Mesothelial cell of epicardium (in vitro differentiated cells): Measurements from ENCODE around the gene EWSR1. TPM values are rescaled to one million over a fixed set of nuclear protein-coding genes. Genes with fewer than 3 reads are reported as not detected.
"Not testable (repeated sequence)": the region's sequence is repeated elsewhere in the genome, so short reads cannot be mapped to it uniquely, and the experiment has no call there.

Experiments
- DNase-seq, 2 experiments: peaks; one replicate each; pipeline ENCODE4 v3.0.0; 2021; ENCODE audit warnings: low spot score in 2 of 2; ENCODE audit not compliant: unreplicated experiment in 2 of 2
- H3K27ac Mint-ChIP-seq: 2 replicates; pipeline ENCODE4 v1.8.0; 2021; ENCODE audit warnings: mixed read lengths
- H3K27me3 Mint-ChIP-seq: 2 replicates; pipeline ENCODE4 v1.8.0; 2021; ENCODE audit warnings: low read depth, mixed read lengths
- H3K36me3 Mint-ChIP-seq: 2 replicates; pipeline ENCODE4 v1.8.0; 2021; ENCODE audit warnings: mixed read lengths
- H3K4me1 Mint-ChIP-seq: 2 replicates; pipeline ENCODE4 v1.8.0; 2021; ENCODE audit warnings: mixed read lengths
- H3K4me3 Mint-ChIP-seq: 2 replicates; pipeline ENCODE4 v1.8.0; 2021; ENCODE audit warnings: mild to moderate bottlenecking, moderate library complexity, mixed read lengths
- H3K9me3 Mint-ChIP-seq: 2 replicates; pipeline ENCODE4 v1.8.0; 2021; ENCODE audit warnings: mixed read lengths
- CTCF ChIP-seq: fragments of 200-600 bp; sonication (generic); IDR thresholded peaks from one replicate; pipeline ENCODE4 v1.5.0; 2021; ENCODE audit warnings: antibody characterized with exemption; ENCODE audit not compliant: unreplicated experiment
- total RNA-seq: library from RNA; stranded (reverse); gene quantifications from 3 replicates; pipeline ENCODE4 v1.2.1, GENCODE V29; 2021

The EWSR1 gene
- 364 to 381 TPM (median 379 TPM) in 3 replicates for total RNA-seq

GRCh38 chr22:29267858-29268510 lies at the start of gene EWSR1, which contains the start of gene RHBDD3:
TSS of gene EWSR1 (plus strand) at chr22:29268268. CDS start at chr22:29268337, 69 bp downstream.
TSS of gene RHBDD3 (minus strand) at chr22:29267981. CDS start at chr22:29265626, 2,355 bp downstream.
- Mint-ChIP-seq H3K27me3 (no peaks in the 10 kb centered on the region), H3K36me3 (peaks cover 2% of the 10 kb centered on the region), H3K9me3 (no peaks in the 10 kb centered on the region), H3K4me1 (peaks cover 49% of the 10 kb centered on the region), H3K27ac (peak within 1 kb of the TSS; percentile 99), H3K4me3 (peak within 1 kb of the TSS; percentile 92)
- DNase-seq: peak; percentile 89 to 98
- TF ChIP-seq CTCF: no peak

DNA sequence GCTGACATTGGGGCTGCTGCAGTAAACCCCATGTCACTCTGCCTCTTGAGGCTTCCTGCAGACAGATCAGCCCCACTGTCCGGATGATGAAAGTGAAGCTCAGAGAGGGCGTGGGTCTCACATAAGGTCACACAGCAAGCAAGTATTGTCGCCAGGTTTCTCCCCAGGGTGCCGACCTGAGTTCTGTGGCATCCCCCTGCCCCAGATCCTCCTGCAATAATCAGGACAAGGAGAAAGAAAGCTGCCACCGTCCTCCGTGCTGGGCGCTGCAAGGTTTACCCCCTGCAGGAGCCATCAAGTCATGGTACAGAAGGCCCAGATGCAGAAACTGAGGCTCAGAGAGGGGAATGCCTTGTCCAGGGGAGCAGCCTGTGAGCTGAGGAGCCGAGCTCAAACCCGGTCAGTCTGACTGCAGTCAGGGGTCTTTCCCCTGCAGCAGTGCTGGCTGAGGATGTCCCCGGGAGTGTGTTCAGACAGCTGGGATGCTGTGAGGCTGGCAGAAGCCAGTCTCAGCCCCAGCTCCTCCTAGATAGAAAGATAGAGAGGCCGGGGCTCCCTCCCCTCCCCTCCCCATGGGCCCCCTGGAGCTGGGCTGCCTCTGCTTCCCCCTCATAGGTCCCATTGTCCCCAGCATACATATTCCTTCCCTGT lies 49.2 kb upstream of the EWSR1 start:
- H3K27me3 Mint-ChIP-seq: no peaks in the 10 kb centered on the region
- H3K36me3 Mint-ChIP-seq: no peaks in the 10 kb centered on the region
- H3K9me3 Mint-ChIP-seq: no peaks in the 10 kb centered on the region
- TF ChIP-seq CTCF: no peak
- H3K4me3 Mint-ChIP-seq: no peak overlapping the region
- H3K27ac Mint-ChIP-seq: no peak overlapping the region
- no peaks in the 10 kb centered on the region for H3K4me1 Mint-ChIP-seq
- no peak for DNase-seq

- H3K27me3 Mint-ChIP-seq, H3K9me3 Mint-ChIP-seq, H3K27ac Mint-ChIP-seq, H3K4me3 Mint-ChIP-seq, H3K36me3 Mint-ChIP-seq, DNase-seq, H3K4me1 Mint-ChIP-seq: not testable (repeated sequence)
These were observed 48.7 kb upstream of the EWSR1 start for GRCh38 chr22:29219409-29219782.

DNA sequence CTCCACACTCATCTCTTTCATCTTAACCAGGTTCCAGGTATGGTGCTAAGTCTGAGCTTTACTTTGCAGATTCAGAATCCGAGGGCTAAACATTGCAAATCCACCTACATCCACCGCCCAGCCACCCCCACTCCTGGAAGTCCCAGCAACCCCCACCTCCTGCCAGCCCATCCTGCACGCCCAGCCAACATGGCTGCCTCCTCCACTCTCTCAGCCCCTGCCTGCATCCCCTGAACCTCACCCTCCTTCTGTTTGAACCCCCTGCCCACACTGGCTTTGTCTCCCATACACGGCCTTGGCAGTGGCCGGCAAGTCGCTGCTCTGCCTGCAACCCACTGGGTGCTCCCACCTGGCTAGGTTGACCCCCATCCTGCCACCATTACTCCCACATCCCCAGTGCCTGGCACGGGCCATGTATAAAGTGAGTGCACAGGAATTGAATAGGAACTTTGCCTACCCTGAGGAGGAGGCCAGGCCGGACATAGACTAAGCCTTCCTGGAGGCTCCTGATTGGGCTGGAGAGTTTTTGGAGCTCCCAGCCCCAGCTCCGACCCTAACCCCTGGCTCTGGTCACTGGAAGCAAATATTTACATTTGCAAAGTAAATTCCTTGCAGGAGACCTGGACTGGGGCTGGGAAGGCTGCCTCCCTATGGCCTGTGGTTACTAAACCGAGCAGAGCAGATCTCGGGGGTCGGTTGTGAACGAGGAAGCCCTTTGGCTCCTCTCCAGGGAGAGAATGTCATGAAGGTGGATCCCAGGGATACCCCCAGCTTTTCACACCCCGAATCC lies 48.0 kb upstream of the EWSR1 start:
- Mint-ChIP-seq H3K27ac (no peak overlapping the region), H3K4me1 (no peaks in the 10 kb centered on the region), H3K36me3 (no peaks in the 10 kb centered on the region), H3K4me3 (no peak overlapping the region), H3K27me3 (no peaks in the 10 kb centered on the region), H3K9me3 (no peaks in the 10 kb centered on the region)
- no peak for TF ChIP-seq CTCF
- no peak for DNase-seq

DNA sequence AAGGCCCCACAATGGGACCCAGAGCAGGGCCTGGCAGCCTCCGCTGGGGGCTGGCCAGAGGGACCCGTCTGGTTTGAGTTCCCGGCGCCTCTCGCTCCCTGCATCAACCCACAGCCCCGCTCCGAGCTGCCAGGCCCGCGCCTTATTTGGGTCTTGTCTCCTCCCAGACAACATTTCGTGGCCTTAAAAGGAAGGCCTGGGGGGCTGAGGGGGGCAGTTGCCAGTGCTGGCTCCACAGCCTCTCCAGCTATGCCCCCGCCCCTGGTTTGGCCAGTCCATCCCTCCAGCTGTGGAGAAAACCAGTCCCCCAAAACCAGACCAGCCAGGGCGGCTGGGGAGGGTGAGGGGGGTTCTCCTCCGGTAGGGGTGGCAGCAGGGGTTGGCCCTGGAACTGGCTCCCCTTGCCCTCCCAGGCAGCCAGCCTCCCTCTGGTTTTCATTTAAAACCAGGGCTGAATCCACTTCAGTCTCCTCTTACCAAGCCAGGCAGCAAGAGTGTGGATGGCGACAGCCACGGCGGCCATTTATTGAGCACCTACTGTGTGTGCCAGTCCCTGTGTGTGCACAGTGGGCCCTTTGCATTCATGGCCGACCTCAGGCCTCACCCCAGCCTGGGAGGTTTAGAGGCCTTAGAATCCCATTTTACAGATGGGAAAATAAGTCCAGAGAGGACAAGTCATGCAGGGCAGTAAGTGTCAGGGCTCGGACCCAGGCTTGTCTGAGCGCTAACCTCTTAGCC lies 43.8 kb upstream of the EWSR1 start:
- no peaks in the 10 kb centered on the region for H3K9me3 Mint-ChIP-seq

More for the DNA sequence above, 43.8 kb upstream of the EWSR1 start:
- Mint-ChIP-seq H3K27ac (no peak overlapping the region), H3K36me3 (no peaks in the 10 kb centered on the region), H3K27me3 (no peaks in the 10 kb centered on the region), H3K4me3 (no peak overlapping the region), H3K4me1 (no peaks in the 10 kb centered on the region)
- no peak for DNase-seq
- TF ChIP-seq CTCF: no peak
